HepG2 (cell line): ENCODE measurements around the gene SLC9B2. TPM values are rescaled to one million over a fixed set of nuclear protein-coding genes. Genes with fewer than 3 reads are reported as not detected.

ENCODE experiments used
- FOXM1 ChIP-seq: sonication (generic); formaldehyde crosslinking; IDR thresholded peaks from 2 replicates; pipeline ENCODE4 v1.5.0; 2020; ENCODE audit warnings: missing genetic modification reagents
- FOXP1 ChIP-seq, 2 experiments: fragments of 450-650 bp in 1 of 2; IDR thresholded peaks; 2 replicates each; pipeline ENCODE4 v1.6.1; 2017 to 2018; ENCODE audit warnings: antibody characterized with exemption in 1 of 2
- NKX3-1 ChIP-seq: sonication (generic); formaldehyde crosslinking; IDR thresholded peaks from 2 replicates; pipeline ENCODE4 v1.5.0; 2020; ENCODE audit warnings: missing genetic modification reagents
- NR1H2 ChIP-seq: sonication (generic); formaldehyde crosslinking; IDR thresholded peaks from 2 replicates; pipeline ENCODE4 v1.8.1; 2022; ENCODE audit warnings: low read depth, missing genetic modification reagents, borderline replicate concordance
- RAD51 ChIP-seq: fragments of 450-650 bp; IDR thresholded peaks from 2 replicates; pipeline ENCODE4 v1.6.1; 2016; ENCODE audit warnings: borderline replicate concordance
- RARG ChIP-seq: sonication (generic); formaldehyde crosslinking; IDR thresholded peaks from 2 replicates; pipeline ENCODE4 v1.4.0; 2020; ENCODE audit warnings: low read depth, mild to moderate bottlenecking, missing genetic modification reagents
- REL ChIP-seq: sonication (generic); formaldehyde crosslinking; conservative IDR thresholded peaks from 2 replicates; pipeline ENCODE4 v1.8.0; 2022; ENCODE audit warnings: mild to moderate bottlenecking, missing genetic modification reagents, moderate library complexity
- RFXANK ChIP-seq: IDR thresholded peaks from 2 replicates; pipeline ENCODE4 v1.6.1; 2016
- TARDBP ChIP-seq: sonication (generic); formaldehyde crosslinking; IDR thresholded peaks from 2 replicates; pipeline ENCODE4 v1.8.0; 2022; ENCODE audit warnings: mild to moderate bottlenecking, missing genetic modification reagents
- ZC3H4 ChIP-seq: sonication (generic); formaldehyde crosslinking; IDR thresholded peaks from 2 replicates; pipeline ENCODE4 v1.4.0; 2020; ENCODE audit warnings: missing genetic modification reagents, borderline replicate concordance
- ZFP90 ChIP-seq: sonication (generic); formaldehyde crosslinking; IDR thresholded peaks from 2 replicates; pipeline ENCODE4 v1.8.0; 2022; ENCODE audit warnings: missing genetic modification reagents, mild to moderate bottlenecking, inconsistent platforms, borderline replicate concordance
- ZMYM2 ChIP-seq: sonication (generic); formaldehyde crosslinking; IDR thresholded peaks from 2 replicates; pipeline ENCODE4 v1.8.0; 2022; ENCODE audit warnings: mild to moderate bottlenecking, missing genetic modification reagents
- ZNF407 ChIP-seq: sonication (generic); formaldehyde crosslinking; IDR thresholded peaks from one replicate; pipeline ENCODE4 v1.5.1; 2020; ENCODE audit warnings: mild to moderate bottlenecking, missing genetic modification reagents; ENCODE audit errors: not compliant biosample characterization
- ZNF724P ChIP-seq: sonication (generic); formaldehyde crosslinking; IDR thresholded peaks from 2 replicates; pipeline ENCODE4 v1.8.0; 2022; ENCODE audit warnings: missing genetic modification reagents, borderline replicate concordance
- ZNF841 ChIP-seq: sonication (generic); formaldehyde crosslinking; IDR thresholded peaks from 2 replicates; pipeline ENCODE4 v1.8.1; 2023; ENCODE audit warnings: missing genetic modification reagents, borderline replicate concordance
- polyA plus RNA-seq, 8 experiments: library from polyadenylated mRNA; depleted of rRNA in 3 of 8; stranded (reverse) in 7 of 8; unstranded in 1 of 8; fragments of >200 nt; fragmentation: Illumina TruSeq in 4 of 8; extraction: Trizol in 4 of 8; gene quantifications; 2 replicates each; pipeline versions ENCODE4 v1.2.1 to v1.2.3, GENCODE V29; 2011 to 2016; ENCODE audit warnings: low read depth in 4 of 8, missing spikeins in 1 of 8, mixed read lengths in 1 of 8; ENCODE audit not compliant: insufficient read depth in 1 of 8
- total RNA-seq, 5 experiments: library from RNA; depleted of rRNA; stranded (reverse); fragments of >200 nt; fragmentation: Illumina TruSeq; extraction: Trizol; gene quantifications; 2 replicates each; pipeline ENCODE4 v1.2.3, GENCODE V29; 2016; ENCODE audit warnings: low read depth in 1 of 5
- TF ChIP-seq, protein P1 (sequence below): IDR thresholded peaks from 2 replicates; pipeline ENCODE4 v1.6.1; 2016; ENCODE audit warnings: mild to moderate bottlenecking
- TF ChIP-seq, protein P2 (sequence below): sonication (generic); formaldehyde crosslinking; IDR thresholded peaks from 2 replicates; pipeline ENCODE4 v1.5.0; 2020; ENCODE audit warnings: mild to moderate bottlenecking, missing genetic modification reagents, borderline replicate concordance

Gene SLC9B2
- total and polyA plus RNA-seq, 2 of the 13 experiments (the other 11 are each of a cell fraction or from before 2014, with no cell fraction given) = 23.5 to 38.5 TPM

GRCh38 chr4:103075894-103076746 is 441 bp downstream of the SLC9B2 start (continued):
- TF ChIP-seq ZNF407 (CRISPR knock-in tag) = peak; percentile 88
- no peak for TF ChIP-seq NR1H2
- no peak for TF ChIP-seq REL (CRISPR knock-in tag)
- no peak for TF ChIP-seq ZC3H4 (CRISPR knock-in tag)
- TF ChIP-seq, protein P1, sequence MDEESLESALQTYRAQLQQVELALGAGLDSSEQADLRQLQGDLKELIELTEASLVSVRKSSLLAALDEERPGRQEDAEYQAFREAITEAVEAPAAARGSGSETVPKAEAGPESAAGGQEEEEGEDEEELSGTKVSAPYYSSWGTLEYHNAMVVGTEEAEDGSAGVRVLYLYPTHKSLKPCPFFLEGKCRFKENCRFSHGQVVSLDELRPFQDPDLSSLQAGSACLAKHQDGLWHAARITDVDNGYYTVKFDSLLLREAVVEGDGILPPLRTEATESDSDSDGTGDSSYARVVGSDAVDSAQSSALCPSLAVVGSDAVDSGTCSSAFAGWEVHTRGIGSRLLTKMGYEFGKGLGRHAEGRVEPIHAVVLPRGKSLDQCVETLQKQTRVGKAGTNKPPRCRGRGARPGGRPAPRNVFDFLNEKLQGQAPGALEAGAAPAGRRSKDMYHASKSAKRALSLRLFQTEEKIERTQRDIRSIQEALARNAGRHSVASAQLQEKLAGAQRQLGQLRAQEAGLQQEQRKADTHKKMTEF = peak; percentile 89
- peak; percentile 82; the same call in 1 of the 2 replicates for TF ChIP-seq ZNF724P
- no peak for TF ChIP-seq ZMYM2 (CRISPR knock-in tag)
- TF ChIP-seq, protein P2, sequence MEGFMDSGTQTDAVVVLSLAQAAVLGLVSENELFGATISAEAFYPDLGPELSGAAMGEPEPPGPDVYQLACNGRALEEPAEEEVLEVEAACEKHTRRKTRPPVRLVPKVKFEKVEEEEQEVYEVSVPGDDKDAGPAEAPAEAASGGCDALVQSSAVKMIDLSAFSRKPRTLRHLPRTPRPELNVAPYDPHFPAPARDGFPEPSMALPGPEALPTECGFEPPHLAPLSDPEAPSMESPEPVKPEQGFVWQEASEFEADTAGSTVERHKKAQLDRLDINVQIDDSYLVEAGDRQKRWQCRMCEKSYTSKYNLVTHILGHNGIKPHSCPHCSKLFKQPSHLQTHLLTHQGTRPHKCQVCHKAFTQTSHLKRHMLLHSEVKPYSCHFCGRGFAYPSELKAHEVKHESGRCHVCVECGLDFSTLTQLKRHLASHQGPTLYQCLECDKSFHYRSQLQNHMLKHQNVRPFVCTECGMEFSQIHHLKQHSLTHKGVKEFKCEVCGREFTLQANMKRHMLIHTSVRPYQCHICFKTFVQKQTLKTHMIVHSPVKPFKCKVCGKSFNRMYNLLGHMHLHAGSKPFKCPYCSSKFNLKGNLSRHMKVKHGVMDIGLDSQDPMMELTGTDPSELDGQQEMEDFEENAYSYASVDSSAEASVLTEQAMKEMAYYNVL (CRISPR knock-in tag) = no peak
- peak; percentile 38; the same call in 1 of the 2 replicates for TF ChIP-seq TARDBP
- no peak for TF ChIP-seq RARG (CRISPR knock-in tag)
- TF ChIP-seq FOXM1 (CRISPR knock-in tag) = no peak
- TF ChIP-seq RFXANK = no peak
- no peak for TF ChIP-seq RAD51
- TF ChIP-seq NKX3-1 = peak; percentile 83; the same call in 1 of the 2 replicates
- TF ChIP-seq ZNF841 (CRISPR knock-in tag) = peak; percentile 42; the same call in 1 of the 2 replicates
- TF ChIP-seq FOXP1 (IDR thresholded peaks at IDR 0.05) = no peak
- no peak for TF ChIP-seq FOXP1 (CRISPR knock-in tag; IDR thresholded peaks at IDR 0.05)
- no peak for TF ChIP-seq ZFP90 (CRISPR knock-in tag)
